Measurements from ENCODE around the gene TRIM56.
"Not testable (repeated sequence)": the region's sequence is repeated elsewhere in the genome, so short reads cannot be mapped to it uniquely, and the experiment has no call there.

The TRIM56 gene

DNA sequence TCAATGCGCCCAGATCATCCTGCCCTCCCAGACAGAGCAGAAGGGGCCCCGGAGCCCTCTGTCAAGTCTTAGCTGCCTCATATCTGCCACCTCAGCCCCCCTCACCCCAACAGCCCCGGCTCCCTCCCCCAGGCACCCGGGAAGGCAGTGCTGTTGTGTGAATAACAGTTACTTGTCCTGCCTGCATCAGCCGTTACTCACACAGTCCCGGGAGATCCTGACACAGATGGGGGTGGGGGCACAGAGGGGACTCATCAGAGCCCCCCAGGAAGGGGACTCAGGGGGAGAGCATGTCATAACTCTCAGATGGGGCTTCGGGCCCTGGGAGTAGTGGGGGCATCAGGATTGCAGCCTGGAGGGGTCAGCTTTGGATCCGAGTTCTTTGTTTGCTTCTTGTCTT is 29.2 kb downstream of the TRIM56 start:
- no peak for DNase-seq

DNA sequence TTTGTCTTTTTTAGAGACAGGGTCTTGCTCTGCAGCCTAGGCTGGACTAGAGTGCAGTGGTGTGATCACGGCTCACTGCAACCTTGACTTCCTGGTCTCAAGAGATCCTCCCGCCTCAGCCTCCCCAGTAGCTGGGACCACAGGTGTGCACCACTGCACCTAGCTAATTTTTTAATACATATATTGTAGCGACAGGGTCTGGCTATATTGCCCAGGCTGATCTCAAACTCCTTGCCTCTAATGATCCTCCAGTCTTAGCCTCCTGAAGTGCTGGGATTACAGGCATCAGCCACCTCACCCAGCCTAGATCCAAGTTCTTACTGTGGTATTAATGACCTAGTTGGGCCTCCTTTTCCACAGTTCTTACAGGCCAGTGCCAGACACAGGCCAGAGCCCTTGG is 29.9 kb downstream of the TRIM56 start:
- no peak for DNase-seq

- no peak for DNase-seq
Measured at GRCh38 chr7:101116898-101117297, 31.6 kb downstream of the TRIM56 start.

- no peak for DNase-seq
Measured at GRCh38 chr7:101118856-101119255, 33.6 kb downstream of the TRIM56 start.

DNA sequence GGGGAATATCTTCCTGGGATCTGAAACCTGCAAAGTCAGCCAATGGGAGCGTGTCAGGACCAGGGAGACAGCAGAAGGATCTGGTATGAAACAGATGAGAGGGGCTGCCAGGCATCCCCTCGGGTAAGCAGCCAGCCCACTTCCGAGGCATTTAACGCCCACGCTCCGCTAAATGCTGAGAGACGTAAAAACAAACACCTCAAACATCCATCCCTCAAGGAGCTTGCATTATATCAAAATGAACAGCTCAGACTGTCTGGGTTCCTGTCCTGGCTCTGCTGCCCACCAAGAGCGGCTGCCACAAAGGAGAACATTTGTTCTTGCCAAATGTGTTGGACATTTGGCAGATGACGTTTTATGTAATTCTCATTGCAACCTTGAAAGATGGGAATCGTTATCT is 34.6 kb downstream of the TRIM56 start:
- DNase-seq = no peak

GRCh38 chr7:101120315-101120714 is 35.0 kb downstream of the TRIM56 start:
- DNase-seq = no peak

- DNase-seq = not testable (repeated sequence)
Measured at GRCh38 chr7:101121631-101121990, 36.3 kb downstream of the TRIM56 start.

DNA sequence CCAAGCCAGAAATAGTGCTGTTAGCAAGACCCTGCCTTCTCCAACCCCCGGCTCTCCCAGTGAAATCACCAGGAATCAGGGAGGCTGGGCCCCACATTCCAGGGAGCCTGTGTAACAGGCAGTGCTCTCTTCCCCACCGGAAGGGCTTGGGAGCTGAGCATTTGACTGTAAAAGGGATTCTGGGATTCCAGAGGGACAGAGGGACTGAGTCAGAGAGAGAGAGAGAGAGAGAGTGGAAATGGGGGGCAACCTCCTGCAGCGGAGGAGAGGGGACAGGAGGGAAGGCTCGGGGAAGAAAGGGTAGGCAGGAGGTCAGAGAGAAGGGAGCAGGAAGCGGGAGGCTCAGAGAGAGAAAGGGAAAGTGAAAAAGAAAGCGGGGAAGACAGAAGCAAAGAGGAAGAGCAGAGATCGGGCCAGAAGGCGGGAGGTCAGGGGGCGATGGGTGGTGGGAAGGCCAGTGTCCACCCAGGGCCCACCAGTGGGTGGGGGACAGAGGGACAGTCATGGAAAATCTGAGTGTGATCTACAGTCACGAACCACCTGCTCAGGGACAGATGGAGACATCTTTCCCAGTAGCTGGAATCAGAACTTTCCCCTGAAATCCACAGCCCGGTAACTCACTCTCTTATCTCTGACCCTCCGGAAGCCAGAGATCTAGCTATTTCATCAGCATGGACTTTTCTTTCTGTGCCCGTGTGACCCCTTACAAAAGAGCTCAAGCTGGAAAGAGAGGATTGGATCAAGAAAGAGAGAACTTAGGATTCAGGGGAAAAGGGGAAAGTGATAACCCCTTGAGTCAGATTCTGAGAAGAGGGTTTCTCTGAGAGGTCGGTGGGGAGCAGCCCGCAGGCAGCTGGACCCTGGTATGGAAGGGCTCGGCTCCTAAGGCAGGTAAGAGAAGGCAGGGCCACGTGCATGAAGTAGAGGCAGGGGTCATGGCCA is 37.0 kb downstream of the TRIM56 start:
- no peak for DNase-seq

GRCh38 chr7:101122933-101123702 is 37.8 kb downstream of the TRIM56 start:
- DNase-seq = no peak

DNA sequence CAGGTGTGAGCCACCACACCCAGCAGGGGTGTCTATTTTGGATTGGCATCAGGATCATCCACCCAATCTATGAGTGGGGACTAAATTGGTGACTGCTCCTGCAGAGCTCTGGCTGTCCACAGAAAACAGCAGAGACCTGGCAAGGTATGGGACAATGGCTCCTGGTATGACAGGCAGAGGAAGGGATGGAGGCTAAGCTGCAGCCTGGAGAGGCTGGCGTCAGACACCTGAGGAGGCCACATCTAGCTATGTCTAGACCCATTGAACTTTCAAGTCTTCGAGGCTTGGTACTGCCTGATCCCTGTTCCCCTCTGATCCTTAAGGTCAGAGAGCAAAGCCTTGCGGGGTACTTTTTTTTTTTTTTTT is 38.4 kb downstream of the TRIM56 start:
- no peak for DNase-seq

- DNase-seq = peak; percentile 17
Measured at GRCh38 chr7:101124376-101125056, 39.2 kb downstream of the TRIM56 start.

DNA sequence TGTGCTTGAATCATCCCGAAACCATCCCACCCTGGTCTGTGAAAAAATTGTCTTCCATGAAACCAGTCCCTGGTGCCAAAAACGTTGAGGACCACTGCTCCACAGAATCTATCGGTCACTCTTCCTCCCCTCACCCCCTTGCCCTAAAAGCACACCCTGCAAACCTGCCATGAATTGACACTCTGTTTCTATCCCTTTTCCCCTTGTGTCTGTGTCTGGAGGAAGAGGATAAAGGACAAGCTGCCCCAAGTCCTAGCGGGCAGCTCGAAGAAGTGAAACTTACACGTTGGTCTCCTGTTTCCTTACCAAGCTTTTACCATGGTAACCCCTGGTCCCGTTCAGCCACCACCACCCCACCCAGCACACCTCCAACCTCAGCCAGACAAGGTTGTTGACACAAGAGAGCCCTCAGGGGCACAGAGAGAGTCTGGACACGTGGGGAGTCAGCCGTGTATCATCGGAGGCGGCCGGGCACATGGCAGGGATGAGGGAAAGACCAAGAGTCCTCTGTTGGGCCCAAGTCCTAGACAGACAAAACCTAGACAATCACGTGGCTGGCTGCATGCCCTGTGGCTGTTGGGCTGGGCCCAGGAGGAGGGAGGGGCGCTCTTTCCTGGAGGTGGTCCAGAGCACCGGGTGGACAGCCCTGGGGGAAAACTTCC is 40.8 kb downstream of the TRIM56 start:
- DNase-seq = no peak

DNA sequence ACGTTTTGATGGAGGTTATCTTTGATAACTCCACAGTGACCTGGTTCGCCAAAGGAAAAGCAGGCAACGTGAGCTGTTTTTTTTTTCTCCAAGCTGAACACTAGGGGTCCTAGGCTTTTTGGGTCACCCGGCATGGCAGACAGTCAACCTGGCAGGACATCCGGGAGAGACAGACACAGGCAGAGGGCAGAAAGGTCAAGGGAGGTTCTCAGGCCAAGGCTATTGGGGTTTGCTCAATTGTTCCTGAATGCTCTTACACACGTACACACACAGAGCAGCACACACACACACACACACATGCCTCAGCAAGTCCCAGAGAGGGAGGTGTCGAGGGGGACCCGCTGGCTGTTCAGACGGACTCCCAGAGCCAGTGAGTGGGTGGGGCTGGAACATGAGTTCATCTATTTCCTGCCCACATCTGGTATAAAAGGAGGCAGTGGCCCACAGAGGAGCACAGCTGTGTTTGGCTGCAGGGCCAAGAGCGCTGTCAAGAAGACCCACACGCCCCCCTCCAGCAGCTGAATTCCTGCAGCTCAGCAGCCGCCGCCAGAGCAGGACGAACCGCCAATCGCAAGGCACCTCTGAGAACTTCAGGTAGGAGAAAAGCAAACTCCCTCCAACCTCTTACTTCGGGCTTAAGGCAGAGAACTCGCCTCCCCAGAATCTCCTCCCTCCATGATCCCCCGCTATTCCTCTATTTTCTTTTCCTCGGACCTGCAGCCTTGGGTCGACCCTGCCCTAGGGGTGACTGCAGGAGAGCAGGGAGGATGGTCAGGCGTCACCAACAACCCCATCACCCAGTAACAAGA is 41.6 kb downstream of the TRIM56 start, which contains the start of gene SERPINE1:
TSS of gene SERPINE1 (plus strand) at position 454 of the 809 bp plus-strand sequence. CDS start 1,290 bp downstream, outside the sequence.
- peak; percentile 70 for DNase-seq

DNA sequence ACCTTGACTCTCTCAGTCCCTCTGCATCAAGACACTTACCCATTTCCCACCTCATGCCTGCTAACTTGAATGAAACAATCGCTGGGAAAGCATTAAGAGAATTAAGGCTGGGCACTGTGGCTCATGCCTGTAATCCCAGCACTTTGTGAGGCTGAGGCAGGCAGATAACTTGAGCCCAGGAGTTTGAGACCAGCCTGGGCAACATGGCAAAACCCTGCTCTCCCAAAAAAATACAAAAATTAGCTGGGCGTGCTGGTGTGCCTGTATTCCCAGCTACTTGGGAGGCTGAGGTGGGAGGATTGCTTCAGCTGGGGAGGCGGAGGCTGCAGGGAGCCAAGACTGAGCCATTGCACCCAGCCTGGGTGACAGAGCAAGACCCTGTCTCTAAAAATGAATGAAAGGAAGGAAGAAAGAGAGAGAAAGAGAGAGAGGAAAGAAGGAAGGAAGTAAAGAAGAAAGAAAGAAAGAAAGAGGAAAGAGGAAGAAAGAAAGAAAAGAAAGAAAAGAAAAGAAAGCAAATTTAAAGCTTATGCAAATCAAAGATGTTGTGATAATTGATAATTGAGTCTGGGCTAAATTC is 42.3 kb downstream of the TRIM56 start:
- no peak for DNase-seq

GRCh38 chr7:101128040-101128834 is 43.0 kb downstream of the TRIM56 start:
- no peak for DNase-seq

DNA sequence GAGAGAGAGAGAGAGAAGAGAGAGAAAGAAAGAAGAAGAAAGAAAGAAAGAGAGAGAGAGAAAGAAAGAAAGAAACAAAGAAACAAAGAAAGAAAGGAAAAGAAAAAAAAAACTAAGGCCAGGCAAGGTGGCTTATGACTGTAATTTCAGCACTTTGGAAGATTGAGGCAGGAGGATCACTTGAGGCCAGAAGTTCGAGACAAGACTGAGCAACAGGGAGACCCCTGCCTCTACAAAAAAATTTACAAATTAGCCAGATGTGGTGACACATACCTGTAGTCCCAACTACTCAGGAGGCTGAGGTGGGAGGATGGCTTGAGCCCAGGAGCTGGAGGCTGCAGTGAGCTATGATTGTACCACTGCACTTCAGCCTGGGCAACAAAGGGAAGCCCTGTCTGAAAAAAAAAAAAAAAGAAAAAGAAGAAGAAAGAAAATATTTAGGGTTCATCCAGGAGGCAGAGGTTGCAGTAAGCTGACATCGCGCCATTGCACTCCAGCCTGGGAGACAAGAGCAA is 44.4 kb downstream of the TRIM56 start:
- no peak for DNase-seq

DNA sequence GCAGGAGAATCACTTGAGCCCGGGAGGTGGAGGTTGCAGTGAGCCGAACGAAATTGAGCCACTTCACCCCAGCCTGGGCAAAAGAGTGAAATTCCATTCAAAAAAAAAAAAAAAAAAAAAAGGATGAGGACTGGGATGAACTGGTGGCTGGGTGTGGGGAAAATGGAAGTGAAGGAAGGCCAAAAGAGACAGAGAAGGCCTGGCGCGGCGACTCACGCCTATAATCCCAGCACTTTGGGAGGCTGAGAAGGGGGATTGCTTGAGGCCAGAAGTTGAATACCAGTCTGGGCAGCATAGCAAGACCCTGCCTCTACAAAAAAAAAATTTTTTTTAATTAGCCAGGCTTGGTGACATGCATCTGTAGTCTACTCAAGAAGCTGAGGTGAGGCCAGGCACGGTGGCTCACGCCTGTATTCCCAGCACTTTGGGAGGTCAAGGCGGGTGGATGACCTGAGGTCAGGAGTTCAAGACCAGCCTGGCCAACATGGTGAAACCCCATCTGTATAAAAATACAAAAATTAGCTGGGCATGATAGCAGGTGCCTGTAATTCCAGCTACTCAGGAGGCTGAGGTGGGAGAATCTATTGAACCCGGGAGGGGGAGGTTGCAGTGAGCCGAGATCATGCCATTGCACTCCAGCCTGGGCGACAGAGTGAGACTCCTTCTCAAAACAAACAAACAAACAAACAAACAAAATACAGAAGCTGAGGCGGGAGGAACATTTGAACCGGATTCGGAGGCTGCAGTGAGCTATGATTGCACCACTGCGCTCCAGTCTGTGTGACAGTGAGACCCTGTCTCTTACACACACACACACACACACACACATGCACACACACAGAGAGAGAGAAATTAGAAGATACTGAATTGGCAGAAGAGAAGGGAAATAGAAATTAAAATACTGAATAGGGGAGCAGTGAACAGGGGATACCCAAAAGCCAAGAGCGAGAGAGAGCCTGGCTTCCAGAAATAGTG is 47.6 kb downstream of the TRIM56 start:
- not testable (repeated sequence) for DNase-seq

GRCh38 chr7:101133621-101134398 is 48.5 kb downstream of the TRIM56 start:
- no peak for DNase-seq
